Glutamatergic neuron (in vitro differentiated cells): ENCODE data around the gene EFCAB7. TPM values are rescaled to one million over a fixed set of nuclear protein-coding genes. Genes with fewer than 3 reads are reported as not detected.
A peak's percentile ranks its signal among the peaks of the same experiment; 100 is the strongest.

ENCODE experiments used
- DNase-seq: peaks from one replicate; pipeline ENCODE4 v3.0.0; 2022
- H3K27ac Mint-ChIP-seq: one replicate; pipeline ENCODE4 v1.8.0; 2020; ENCODE audit warnings: mild to moderate bottlenecking, mixed read lengths, inconsistent platforms; ENCODE audit not compliant: unreplicated experiment
- H3K27me3 Mint-ChIP-seq: one replicate; pipeline ENCODE4 v1.8.0; 2020; ENCODE audit warnings: mild to moderate bottlenecking, moderate library complexity, mixed read lengths, inconsistent platforms; ENCODE audit not compliant: unreplicated experiment
- H3K36me3 Mint-ChIP-seq: one replicate; pipeline ENCODE4 v1.8.0; 2020; ENCODE audit warnings: mild to moderate bottlenecking, mixed read lengths, inconsistent platforms; ENCODE audit not compliant: unreplicated experiment
- H3K4me1 Mint-ChIP-seq: one replicate; pipeline ENCODE4 v1.8.0; 2020; ENCODE audit warnings: mild to moderate bottlenecking, low read depth, mixed read lengths, inconsistent platforms; ENCODE audit not compliant: unreplicated experiment
- H3K4me3 Mint-ChIP-seq: one replicate; pipeline ENCODE4 v1.8.0; 2020; ENCODE audit warnings: mild to moderate bottlenecking, mixed read lengths, inconsistent platforms; ENCODE audit not compliant: unreplicated experiment
- H3K9me3 Mint-ChIP-seq: one replicate; pipeline ENCODE4 v1.8.0; 2020; ENCODE audit warnings: mild to moderate bottlenecking, moderate library complexity, mixed read lengths, inconsistent platforms; ENCODE audit not compliant: unreplicated experiment
- CTCF ChIP-seq: fragments of 200-600 bp; sonication (generic); IDR thresholded peaks from one replicate; pipeline ENCODE4 v1.5.0; 2021; ENCODE audit not compliant: partially characterized antibody, unreplicated experiment
- total RNA-seq: library from RNA; stranded (reverse); fragmentation: NEBNext Ultra II Directional; extraction: Animal tissue kit (Norgen Biotek cat#: 25700); gene quantifications from one replicate; pipeline ENCODE4 v1.2.1, GENCODE V29; 2021; ENCODE audit not compliant: unreplicated experiment

The EFCAB7 gene
- total RNA-seq, 1 donor from 2014 or later = 6.6 TPM

- Mint-ChIP-seq H3K27me3 (no peaks in the 10 kb centered on the region), H3K4me3 (no peak overlapping the region), H3K4me1 (no peaks in the 10 kb centered on the region), H3K9me3 (no peaks in the 10 kb centered on the region), H3K36me3 (no peaks in the 10 kb centered on the region), H3K27ac (no peak overlapping the region)
- no peak for TF ChIP-seq CTCF
- DNase-seq = no peak
Observed at GRCh38 chr1:63509718-63510117, 13.6 kb upstream of the EFCAB7 start.

- Mint-ChIP-seq H3K27ac (no peak overlapping the region), H3K36me3 (no peaks in the 10 kb centered on the region), H3K4me1 (no peaks in the 10 kb centered on the region), H3K4me3 (no peak overlapping the region), H3K27me3 (no peaks in the 10 kb centered on the region), H3K9me3 (no peaks in the 10 kb centered on the region)
- TF ChIP-seq CTCF = no peak
- DNase-seq = no peak
Observed at GRCh38 chr1:63512584-63512983, 10.7 kb upstream of the EFCAB7 start.

- TF ChIP-seq CTCF = no peak
Observed at GRCh38 chr1:63516629-63517028, 6.7 kb upstream of the EFCAB7 start.

GRCh38 chr1:63523738-63524137 is 413 bp downstream of the EFCAB7 start:
- no peak for TF ChIP-seq CTCF
- Mint-ChIP-seq H3K4me3 (peak overlapping the region; percentile 91), H3K36me3 (no peaks in the 10 kb centered on the region), H3K27me3 (no peaks in the 10 kb centered on the region), H3K9me3 (peaks cover 9% of the 10 kb centered on the region), H3K27ac (peak overlapping the region; percentile 96), H3K4me1 (peaks cover 3% of the 10 kb centered on the region)
- no peak for DNase-seq

More at GRCh38 chr1:63516629-63517028, 6.7 kb upstream of the EFCAB7 start:
- H3K36me3 Mint-ChIP-seq = no peaks in the 10 kb centered on the region
- no peak overlapping the region for H3K4me3 Mint-ChIP-seq
- H3K27me3 Mint-ChIP-seq = no peaks in the 10 kb centered on the region
- H3K4me1 Mint-ChIP-seq = no peaks in the 10 kb centered on the region
- no peaks in the 10 kb centered on the region for H3K9me3 Mint-ChIP-seq
- no peak overlapping the region for H3K27ac Mint-ChIP-seq
- DNase-seq = no peak

- no peaks in the 10 kb centered on the region for H3K27me3 Mint-ChIP-seq
- DNase-seq = no peak
- TF ChIP-seq CTCF = no peak
- peak overlapping the region; percentile 91 for H3K4me3 Mint-ChIP-seq
- H3K9me3 Mint-ChIP-seq = peaks cover 9% of the 10 kb centered on the region
- no peaks in the 10 kb centered on the region for H3K36me3 Mint-ChIP-seq
- peaks cover 3% of the 10 kb centered on the region for H3K4me1 Mint-ChIP-seq
- no peak overlapping the region for H3K27ac Mint-ChIP-seq
Observed at GRCh38 chr1:63524201-63524600, 876 bp downstream of the EFCAB7 start.
